Measurements from ENCODE around the gene RB1.

The RB1 gene

GRCh38 chr13:48319531-48320398, 16.2 kb downstream of the RB1 start:
- in situ Hi-C loops (cut with HindIII; ENCODE audit: low pct_ligation_motif_present, low sequenced_read_pairs), result no loop called here
- H3K27me3 ChIP-seq (replicated peaks), result no peaks in the 10 kb centered on the region
- H3K4me3 ChIP-seq (ENCODE audit: low read depth, low read length), result no peak overlapping the region
- H3K27ac ChIP-seq, result no peak overlapping the region
- DNase-seq, result no peak
- no peak for TF ChIP-seq CTCF (IDR thresholded peaks at IDR 0.05; ENCODE audit: low read depth, low read length, missing control alignments)
- no peaks in the 10 kb centered on the region for H3K36me3 ChIP-seq (replicated peaks)

- no peaks in the 10 kb centered on the region for H3K27me3 ChIP-seq (replicated peaks)
- H3K4me3 ChIP-seq (ENCODE audit: low read depth, low read length), result no peak overlapping the region
- in situ Hi-C loops (cut with HindIII; ENCODE audit: low pct_ligation_motif_present, low sequenced_read_pairs), result no loop called here
- no peaks in the 10 kb centered on the region for H3K36me3 ChIP-seq (replicated peaks)
- TF ChIP-seq CTCF (IDR thresholded peaks at IDR 0.05; ENCODE audit: low read depth, low read length, missing control alignments), result no peak
- DNase-seq, result no peak
- no peak overlapping the region for H3K27ac ChIP-seq
Measured at GRCh38 chr13:48320399-48320790, 16.8 kb downstream of the RB1 start.

GRCh38 chr13:48320891-48321510, 17.4 kb downstream of the RB1 start:
- Histone ChIP-seq H3K27ac (no peak overlapping the region), H3K4me3 (ENCODE audit: low read depth, low read length) (peak overlapping the region; percentile 31), H3K27me3 (replicated peaks) (no peaks in the 10 kb centered on the region), H3K36me3 (replicated peaks) (no peaks in the 10 kb centered on the region)
- DNase-seq, result no peak
- in situ Hi-C loops (cut with HindIII; ENCODE audit: low pct_ligation_motif_present, low sequenced_read_pairs), result no loop called here
- TF ChIP-seq CTCF (IDR thresholded peaks at IDR 0.05; ENCODE audit: low read depth, low read length, missing control alignments), result no peak

- no peak for TF ChIP-seq CTCF (IDR thresholded peaks at IDR 0.05; ENCODE audit: low read depth, low read length, missing control alignments)
- no peaks in the 10 kb centered on the region for H3K36me3 ChIP-seq (replicated peaks)
- DNase-seq, result no peak
- in situ Hi-C loops (cut with HindIII; ENCODE audit: low pct_ligation_motif_present, low sequenced_read_pairs), result no loop called here
- no peak overlapping the region for H3K4me3 ChIP-seq (ENCODE audit: low read depth, low read length)
- H3K27ac ChIP-seq, result no peak overlapping the region
- H3K27me3 ChIP-seq (replicated peaks), result no peaks in the 10 kb centered on the region
Measured at GRCh38 chr13:48322294-48322693, 18.7 kb downstream of the RB1 start.

- Histone ChIP-seq H3K27ac (no peak overlapping the region), H3K36me3 (replicated peaks) (no peaks in the 10 kb centered on the region), H3K27me3 (replicated peaks) (no peaks in the 10 kb centered on the region), H3K4me3 (ENCODE audit: low read depth, low read length) (no peak overlapping the region)
- no peak for TF ChIP-seq CTCF (IDR thresholded peaks at IDR 0.05; ENCODE audit: low read depth, low read length, missing control alignments)
- DNase-seq, result no peak
- in situ Hi-C loops (cut with HindIII; ENCODE audit: low pct_ligation_motif_present, low sequenced_read_pairs), result no loop called here
Measured at GRCh38 chr13:48333976-48334375, 30.4 kb downstream of the RB1 start.
